Fibroblast of the aortic adventitia (primary cell): ENCODE measurements around the gene TMEM8B. TPM values are rescaled to one million over a fixed set of nuclear protein-coding genes. Genes with fewer than 3 reads are reported as not detected.

ENCODE experiments used
- DNase-seq: peaks from one replicate; pipeline ENCODE4 v3.0.0-alpha.2; 2010; ENCODE audit warnings: low read depth
- H3K4me3 ChIP-seq: 2 replicates; pipeline ENCODE4 v1.5.1; 2011; ENCODE audit warnings: low read depth, mild to moderate bottlenecking, control low read depth, low read length, moderate library complexity
- CTCF ChIP-seq: IDR thresholded peaks from 2 replicates; pipeline ENCODE4 v1.5.1; 2011; ENCODE audit warnings: mild to moderate bottlenecking, low read length, control low read depth, inconsistent platforms; ENCODE audit not compliant: insufficient read depth
- total RNA-seq: library from RNA; depleted of rRNA; stranded (reverse); fragments of >200 nt; gene quantifications from 2 replicates; pipeline ENCODE4 v1.2.3, GENCODE V29; 2012; ENCODE audit warnings: low replicate concordance

Gene TMEM8B
- total RNA-seq, 1 donor: 2.8 TPM

- TF ChIP-seq CTCF: no peak
Measured at GRCh38 chr9:35854091-35854762, 25.2 kb downstream of the TMEM8B start.

GRCh38 chr9:35856206-35856605 is 27.2 kb downstream of the TMEM8B start:
- no peak for DNase-seq
- no peak for TF ChIP-seq CTCF
- H3K4me3 ChIP-seq: no peak overlapping the region

More at GRCh38 chr9:35854091-35854762, 25.2 kb downstream of the TMEM8B start:
- no peak for DNase-seq
- H3K4me3 ChIP-seq: no peak overlapping the region

GRCh38 chr9:35856882-35857281 is 27.9 kb downstream of the TMEM8B start:
- no peak overlapping the region for H3K4me3 ChIP-seq
- no peak for TF ChIP-seq CTCF
- DNase-seq: no peak

GRCh38 chr9:35858458-35858857 is 29.4 kb downstream of the TMEM8B start:
- no peak for DNase-seq
- no peak overlapping the region for H3K4me3 ChIP-seq
- TF ChIP-seq CTCF: no peak

- peak; percentile 14 for DNase-seq
- TF ChIP-seq CTCF: no peak
- no peak overlapping the region for H3K4me3 ChIP-seq
Measured at GRCh38 chr9:35859310-35859989, 30.4 kb downstream of the TMEM8B start.

- TF ChIP-seq CTCF: no peak
- H3K4me3 ChIP-seq: no peak overlapping the region
- no peak for DNase-seq
Measured at GRCh38 chr9:35859990-35860339, 30.9 kb downstream of the TMEM8B start.
